ENCODE measurements around the gene LAMA5.

The LAMA5 gene

DNA sequence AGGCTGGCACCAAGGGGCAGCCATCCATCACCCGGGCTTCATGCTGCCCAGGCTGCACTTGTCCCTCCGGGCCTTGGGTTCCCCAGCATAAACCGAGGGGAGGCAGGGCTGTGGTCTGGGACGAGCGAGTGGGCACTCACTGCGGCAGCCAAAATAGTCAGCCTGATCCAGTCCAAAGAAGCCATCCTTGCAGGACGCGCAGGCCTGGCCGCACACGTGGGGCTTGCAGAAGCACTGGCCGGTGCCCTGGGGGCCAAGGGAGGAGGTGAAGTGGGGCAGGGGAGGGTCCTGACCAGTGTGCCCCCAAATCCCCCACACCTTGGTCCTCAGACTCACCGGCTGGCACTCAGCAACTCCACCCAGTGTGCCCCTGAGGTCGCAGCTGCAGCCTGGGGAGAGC lies 32.2 kb downstream of the LAMA5 start:
- TF ChIP-seq, protein P1, sequence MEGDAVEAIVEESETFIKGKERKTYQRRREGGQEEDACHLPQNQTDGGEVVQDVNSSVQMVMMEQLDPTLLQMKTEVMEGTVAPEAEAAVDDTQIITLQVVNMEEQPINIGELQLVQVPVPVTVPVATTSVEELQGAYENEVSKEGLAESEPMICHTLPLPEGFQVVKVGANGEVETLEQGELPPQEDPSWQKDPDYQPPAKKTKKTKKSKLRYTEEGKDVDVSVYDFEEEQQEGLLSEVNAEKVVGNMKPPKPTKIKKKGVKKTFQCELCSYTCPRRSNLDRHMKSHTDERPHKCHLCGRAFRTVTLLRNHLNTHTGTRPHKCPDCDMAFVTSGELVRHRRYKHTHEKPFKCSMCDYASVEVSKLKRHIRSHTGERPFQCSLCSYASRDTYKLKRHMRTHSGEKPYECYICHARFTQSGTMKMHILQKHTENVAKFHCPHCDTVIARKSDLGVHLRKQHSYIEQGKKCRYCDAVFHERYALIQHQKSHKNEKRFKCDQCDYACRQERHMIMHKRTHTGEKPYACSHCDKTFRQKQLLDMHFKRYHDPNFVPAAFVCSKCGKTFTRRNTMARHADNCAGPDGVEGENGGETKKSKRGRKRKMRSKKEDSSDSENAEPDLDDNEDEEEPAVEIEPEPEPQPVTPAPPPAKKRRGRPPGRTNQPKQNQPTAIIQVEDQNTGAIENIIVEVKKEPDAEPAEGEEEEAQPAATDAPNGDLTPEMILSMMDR (IDR thresholded peaks at IDR 0.05; ENCODE audit: low read depth, low read length), result no peak
- no peak overlapping the region for H3K4me3 ChIP-seq (replicated peaks in 1 of 2; ENCODE audit: low read depth in 2 of 2, low read length in 2 of 2)
- DNase-seq (ENCODE audit: low read depth in 2 of 2), result no peak

DNA sequence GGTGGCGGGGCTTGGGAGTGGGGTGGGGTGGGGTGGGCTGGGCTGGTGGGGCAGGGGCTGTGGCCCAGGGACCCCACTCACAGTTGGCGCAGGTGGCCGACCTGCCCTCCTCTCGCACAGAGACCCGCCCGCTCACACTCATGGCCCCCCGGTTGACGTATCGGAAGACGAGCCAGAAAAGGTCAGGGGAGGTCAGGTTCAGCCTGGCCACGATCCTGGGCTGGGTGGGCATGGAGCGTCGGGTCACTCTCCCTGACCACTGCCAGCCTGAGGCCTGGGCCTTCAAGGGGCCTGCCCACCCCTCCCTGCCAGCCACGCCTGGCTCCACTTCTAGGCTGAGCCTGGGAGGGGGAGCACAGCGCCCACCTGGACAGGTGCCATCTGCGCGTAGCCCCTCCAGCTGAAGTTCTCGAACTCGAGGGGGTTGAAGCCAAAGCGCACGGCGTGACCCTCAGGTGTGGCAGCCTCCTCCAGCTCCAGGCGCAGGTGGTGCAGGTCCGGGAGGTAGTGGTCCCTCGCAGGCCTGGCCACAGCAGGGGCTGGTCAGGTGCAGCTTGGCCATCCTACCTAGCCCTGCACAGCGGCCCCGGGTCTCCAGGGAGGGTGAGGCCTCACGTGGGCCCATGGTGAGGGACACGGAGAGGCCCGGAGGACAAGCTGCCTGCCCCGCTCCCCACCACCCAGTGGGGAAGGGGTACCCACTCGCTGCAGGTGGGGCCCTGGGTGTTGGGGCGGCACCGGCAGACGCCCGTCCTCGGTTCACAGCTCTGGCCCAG lies 33.1 kb downstream of the LAMA5 start:
- TF ChIP-seq, protein P1 (IDR thresholded peaks at IDR 0.05; ENCODE audit: low read depth, low read length), result no peak
- no peak for DNase-seq (ENCODE audit: low read depth in 2 of 2)

DNA sequence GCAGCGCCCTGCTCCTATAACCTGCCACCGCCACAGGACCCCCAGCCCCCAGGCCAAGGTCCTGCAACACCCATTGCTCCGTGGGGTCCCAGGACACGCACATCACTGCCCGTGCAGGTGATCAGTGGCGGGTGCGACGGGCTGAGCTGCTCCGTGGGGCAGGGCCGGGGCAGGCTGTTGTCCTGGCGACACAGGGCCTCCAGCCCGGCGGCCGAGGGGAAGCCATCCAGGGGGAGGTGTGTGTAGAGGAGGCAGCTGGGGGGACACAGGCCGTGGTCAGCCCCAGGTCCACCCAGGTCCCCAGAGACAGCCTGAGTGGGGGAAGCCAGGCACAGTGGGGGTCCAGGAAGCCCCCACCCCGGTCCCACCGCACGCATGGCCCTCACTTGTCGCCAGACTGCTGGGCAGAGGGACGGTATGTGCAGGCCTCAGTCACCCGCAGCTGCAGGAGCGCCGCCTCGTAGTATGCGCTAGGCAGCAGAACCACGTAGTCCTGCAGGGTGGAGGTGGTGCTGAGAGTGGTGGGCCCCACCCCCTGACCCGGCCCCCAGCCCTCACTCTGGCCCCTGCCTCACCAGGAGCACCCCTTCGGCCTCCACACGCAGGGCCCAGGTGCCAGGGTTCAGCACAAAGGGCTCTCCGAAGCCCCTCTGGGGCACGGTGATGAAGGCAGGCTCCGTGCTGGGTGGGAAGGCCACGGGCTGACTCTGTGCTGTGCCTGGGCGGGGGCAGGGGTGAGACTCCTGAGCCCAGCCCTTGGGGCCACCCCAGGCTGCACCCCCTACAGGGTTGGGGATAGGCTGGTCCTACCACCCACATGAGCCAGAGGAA lies 33.9 kb downstream of the LAMA5 start:
- H3K4me3 ChIP-seq (replicated peaks in 1 of 2; ENCODE audit: low read depth in 2 of 2, low read length in 2 of 2), result no peak overlapping the region
- TF ChIP-seq, protein P1 (IDR thresholded peaks at IDR 0.05; ENCODE audit: low read depth, low read length), result no peak
- no peak for DNase-seq (ENCODE audit: low read depth in 2 of 2)

More for the DNA sequence above, 33.1 kb downstream of the LAMA5 start:
- H3K4me3 ChIP-seq (replicated peaks in 1 of 2; ENCODE audit: low read depth in 2 of 2, low read length in 2 of 2), result no peak overlapping the region

DNA sequence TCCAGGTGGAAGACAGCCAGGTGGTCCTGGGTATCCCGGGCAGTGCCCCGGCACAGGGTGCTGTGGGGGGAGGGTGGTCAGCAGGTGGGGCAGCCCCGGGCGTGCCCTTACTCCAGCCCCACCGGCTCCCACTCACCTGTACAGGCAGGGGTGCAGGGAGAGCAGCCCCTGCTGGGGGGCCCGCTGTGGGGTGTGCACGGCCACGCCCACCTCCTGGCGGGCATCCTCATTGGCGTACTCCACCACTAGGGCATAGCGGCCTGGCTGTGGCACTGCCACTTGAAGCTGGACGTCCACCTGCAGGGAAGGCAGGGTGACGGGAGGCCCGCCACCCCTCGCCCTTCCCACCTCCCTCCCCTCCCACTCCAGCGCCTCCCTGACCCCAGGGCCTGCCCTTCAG lies 34.7 kb downstream of the LAMA5 start:
- no peak overlapping the region for H3K4me3 ChIP-seq (replicated peaks in 1 of 2; ENCODE audit: low read depth in 2 of 2, low read length in 2 of 2)
- TF ChIP-seq, protein P1 (IDR thresholded peaks at IDR 0.05; ENCODE audit: low read depth, low read length), result no peak
- DNase-seq (ENCODE audit: low read depth in 2 of 2), result no peak

DNA sequence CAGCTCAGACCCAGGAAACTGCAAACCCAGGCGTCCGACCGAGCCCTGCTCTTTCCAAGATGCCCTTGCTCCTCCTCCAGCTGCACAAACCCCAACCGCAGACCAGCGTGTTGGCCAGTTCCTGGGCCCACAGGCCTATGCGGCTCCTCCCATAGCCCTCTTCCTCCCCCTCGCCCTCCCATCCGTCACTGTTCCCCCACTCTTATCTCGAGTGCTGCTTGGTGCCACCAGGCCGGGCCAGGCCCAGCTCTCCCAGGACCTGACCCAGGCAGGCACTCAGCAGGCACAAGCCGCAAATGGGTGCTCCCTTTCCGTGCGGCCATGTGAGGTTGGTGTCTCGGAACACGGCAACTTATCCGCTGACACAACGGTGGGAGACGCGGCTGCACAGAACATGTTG lies 35.8 kb downstream of the LAMA5 start:
- TF ChIP-seq, protein P1 (IDR thresholded peaks at IDR 0.05; ENCODE audit: low read depth, low read length), result no peak
- no peak overlapping the region for H3K4me3 ChIP-seq (replicated peaks in 1 of 2; ENCODE audit: low read depth in 2 of 2, low read length in 2 of 2)
- no peak for DNase-seq (ENCODE audit: low read depth in 2 of 2)

DNA sequence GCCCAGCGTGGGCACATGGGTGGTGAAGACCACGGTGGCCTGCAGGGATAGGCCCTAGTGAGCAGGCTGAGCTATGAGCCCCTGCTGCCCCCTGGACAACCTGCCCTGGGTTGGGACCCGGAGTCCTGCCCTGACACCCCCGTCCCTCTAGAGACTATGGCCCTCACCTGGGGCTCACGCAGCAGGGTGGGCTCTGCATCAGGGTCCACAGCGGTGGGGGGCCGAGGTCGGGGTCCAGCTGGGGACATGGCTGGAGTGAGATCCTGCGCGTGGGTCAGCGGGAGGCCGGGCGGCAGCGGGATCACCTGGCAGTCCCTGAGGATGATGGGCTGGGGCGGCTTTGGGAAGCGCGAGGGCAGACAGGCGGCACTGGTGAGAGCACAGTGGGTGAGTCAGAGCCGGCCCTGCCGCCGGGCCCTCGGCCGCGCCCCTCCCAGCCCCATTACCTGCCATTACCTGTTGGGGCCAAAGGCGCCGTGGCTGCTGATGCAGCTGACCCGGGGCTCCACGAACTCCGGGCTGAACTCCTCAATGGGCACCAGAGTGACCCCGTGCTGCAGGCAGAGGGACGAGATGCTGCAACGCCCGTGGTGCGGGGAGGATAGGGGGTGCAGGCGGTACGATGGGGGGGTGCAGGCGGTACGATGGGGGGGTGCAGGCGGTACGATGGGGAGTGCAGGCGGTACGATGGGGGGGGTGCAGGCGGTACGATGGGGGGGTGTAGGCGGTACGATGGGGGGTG lies 36.4 kb downstream of the LAMA5 start:
- TF ChIP-seq, protein P1 (IDR thresholded peaks at IDR 0.05; ENCODE audit: low read depth, low read length), result no peak
- no peak for DNase-seq (ENCODE audit: low read depth in 2 of 2)
- H3K4me3 ChIP-seq (replicated peaks in 1 of 2; ENCODE audit: low read depth in 2 of 2, low read length in 2 of 2), result no peak overlapping the region

All from cardiac fibroblast (primary cell).